ENCODE measurements around the gene EBF4.
"Not testable (repeated sequence)": the region's sequence is repeated elsewhere in the genome, so short reads cannot be mapped to it uniquely, and the experiment has no call there.

EBF4 gene

DNA sequence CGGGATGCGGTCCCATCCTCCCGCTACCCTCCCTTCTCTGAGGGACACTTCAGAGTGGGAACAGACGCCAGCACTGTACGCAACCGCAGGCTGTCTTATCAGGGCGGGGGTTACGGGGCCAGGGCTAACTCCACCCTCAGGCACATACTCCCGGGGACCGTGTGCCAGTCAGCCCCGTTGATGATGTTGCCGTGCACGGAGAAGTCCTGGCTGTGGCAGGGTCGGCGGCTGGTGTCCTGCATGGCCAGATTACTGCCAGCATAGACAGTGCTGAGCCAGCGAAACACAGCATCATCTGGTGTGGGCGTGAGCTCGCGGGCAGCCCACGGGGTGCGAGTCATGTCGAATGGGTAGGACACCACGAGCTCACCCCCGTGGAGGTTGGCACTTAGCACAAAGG, 102.9 kb downstream of the EBF4 start:
- DNase-seq (ENCODE audit: low read depth in 2 of 2), result no peak

DNA sequence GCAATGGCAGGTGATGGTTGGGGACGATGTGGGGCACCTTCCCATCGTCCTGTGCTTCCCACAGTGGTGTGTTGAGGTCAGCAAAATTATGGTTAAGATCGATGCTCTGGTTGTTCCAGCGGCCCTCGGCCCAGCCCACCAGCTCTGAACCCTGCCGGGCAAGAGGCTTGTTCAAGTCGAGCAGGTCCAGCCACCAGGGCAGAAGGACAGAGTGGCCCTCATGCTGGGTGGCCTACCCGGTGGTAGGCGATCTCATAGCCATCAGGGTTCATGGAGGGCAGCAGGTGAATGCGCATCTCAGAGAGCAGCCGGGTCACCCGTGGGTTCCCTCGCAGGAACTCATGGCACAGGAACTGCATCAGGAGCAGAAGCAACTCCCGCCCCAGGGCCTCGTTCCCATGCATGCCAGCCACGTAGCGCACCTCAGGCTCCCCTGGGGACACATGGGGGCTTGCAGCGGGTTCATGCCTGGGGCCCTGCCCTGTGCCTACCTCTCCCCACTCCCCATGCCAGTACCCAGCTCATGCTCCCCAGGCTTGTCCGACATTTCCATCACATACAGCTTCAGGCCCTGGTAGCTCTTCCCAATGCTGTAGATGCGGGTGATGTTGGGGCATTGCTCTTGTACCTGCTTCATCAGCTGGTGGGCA, 103.6 kb downstream of the EBF4 start:
- no peak for DNase-seq (ENCODE audit: low read depth in 2 of 2)

DNA sequence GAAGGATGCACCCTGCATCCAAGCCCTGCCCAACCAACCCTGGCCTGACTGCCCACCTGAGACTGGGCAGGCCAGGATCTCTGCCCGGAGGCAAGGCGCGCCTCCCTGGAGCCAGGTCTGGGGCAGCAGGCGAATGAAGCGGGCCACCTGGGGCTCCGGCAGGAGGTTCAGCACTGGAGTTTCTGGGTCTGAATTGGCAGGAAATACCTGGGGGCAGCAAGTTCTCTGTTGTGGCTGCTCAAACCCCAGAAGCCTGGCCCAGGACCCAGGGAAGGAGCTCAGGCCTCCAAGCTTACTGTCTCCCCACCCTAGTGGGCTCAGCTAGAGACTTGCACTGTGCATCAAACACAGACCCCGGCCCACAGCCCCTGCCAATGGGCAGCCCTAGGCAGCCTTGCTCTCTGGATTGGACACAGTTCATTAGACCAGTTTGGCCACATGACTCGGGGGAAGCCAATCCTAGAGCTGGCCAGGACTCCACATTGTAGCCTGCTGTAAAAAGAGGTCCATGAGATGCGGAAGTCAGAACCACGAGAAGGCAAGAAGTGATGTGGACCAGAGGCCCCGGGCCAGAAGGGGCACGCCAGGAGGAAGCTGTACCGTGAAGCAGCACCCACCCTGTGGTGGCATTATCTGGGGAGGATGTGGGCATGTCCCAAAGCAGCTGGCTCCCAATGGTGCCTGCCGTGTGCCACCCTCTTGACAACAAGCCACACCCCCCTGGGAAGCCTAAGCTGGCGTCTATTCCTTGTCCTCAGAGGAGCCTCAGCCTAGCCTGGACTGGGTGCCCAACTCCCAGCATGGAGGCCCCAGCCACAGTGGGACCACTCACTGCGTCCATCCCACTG, 104.8 kb downstream of the EBF4 start:
- no peak for DNase-seq (ENCODE audit: low read depth in 2 of 2)

DNA sequence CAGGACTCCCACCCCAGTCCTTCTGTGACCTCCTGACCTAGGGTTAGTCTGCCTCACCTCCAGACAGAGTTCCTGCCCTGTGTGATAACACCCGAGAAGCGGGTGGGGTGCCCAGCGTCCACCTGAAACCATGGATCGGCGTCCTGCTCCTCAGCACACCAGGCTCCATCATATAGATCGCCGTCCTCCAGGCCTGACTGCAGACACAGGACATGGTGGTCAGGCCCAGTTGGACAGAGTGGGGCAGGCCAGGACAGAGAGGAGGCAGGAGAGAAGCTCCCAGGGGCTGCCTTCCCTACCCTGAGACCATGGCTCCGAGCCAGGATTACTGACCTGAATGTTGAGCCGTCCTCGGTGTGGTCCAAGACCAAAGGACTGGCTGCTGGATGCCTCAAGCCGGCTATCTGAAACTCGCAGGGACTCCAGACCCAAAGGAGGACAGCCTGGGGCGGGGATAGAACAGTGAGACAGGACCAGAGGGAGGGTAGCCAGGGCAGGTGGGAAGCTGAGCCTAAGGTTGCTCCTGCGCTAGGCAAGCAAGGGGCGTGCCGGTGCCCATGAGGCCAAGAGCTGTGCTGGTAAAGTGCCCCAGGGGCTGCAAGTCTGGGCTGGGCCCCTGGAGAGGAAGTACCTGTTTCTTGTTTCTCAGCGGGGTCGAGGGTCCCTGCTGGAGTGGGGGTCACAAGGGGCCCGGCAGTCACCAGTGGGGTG, 105.7 kb downstream of the EBF4 start:
- DNase-seq (ENCODE audit: low read depth in 2 of 2), result no peak

DNA sequence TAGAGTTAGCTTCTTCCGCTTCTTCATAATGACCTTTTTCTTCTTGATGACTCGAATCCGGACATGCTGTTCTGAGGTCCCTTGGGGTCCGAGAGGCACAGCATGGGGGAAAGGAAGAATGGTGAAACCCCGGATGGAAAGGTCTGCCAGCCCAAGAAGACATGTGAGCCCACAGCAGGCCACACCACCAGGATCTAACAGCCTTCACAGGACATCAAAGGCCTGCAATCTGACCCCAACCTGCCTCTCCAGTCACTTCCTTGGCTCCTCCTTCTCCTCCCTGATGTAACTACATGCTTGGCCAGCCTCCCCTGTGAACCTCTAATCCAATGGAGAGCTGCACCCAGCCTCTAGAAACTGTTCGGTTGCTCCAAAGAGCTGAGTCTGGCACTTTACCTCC, 106.2 kb downstream of the EBF4 start:
- no peak for DNase-seq (ENCODE audit: low read depth in 2 of 2)

DNA sequence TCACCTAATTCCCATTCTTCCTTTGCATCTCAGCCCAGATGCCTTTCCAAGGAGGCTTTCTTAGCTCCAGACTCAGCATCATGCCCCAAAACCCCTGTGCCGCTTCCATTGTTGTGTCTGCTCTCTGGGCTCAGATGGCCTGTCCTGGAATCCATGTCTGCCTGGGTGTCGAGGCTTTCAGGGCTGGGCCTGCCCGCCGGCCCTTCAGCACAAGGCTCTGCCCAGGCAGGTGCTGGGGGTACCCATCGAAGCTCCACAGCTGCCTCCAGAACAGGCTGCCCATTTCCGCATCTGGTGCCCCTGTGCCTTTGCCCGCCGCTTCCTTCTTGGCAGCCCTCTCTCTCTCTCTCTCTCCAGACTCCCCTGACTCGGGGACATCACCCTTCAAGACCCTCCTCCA, 106.7 kb downstream of the EBF4 start:
- no peak for DNase-seq (ENCODE audit: low read depth in 2 of 2)

DNA sequence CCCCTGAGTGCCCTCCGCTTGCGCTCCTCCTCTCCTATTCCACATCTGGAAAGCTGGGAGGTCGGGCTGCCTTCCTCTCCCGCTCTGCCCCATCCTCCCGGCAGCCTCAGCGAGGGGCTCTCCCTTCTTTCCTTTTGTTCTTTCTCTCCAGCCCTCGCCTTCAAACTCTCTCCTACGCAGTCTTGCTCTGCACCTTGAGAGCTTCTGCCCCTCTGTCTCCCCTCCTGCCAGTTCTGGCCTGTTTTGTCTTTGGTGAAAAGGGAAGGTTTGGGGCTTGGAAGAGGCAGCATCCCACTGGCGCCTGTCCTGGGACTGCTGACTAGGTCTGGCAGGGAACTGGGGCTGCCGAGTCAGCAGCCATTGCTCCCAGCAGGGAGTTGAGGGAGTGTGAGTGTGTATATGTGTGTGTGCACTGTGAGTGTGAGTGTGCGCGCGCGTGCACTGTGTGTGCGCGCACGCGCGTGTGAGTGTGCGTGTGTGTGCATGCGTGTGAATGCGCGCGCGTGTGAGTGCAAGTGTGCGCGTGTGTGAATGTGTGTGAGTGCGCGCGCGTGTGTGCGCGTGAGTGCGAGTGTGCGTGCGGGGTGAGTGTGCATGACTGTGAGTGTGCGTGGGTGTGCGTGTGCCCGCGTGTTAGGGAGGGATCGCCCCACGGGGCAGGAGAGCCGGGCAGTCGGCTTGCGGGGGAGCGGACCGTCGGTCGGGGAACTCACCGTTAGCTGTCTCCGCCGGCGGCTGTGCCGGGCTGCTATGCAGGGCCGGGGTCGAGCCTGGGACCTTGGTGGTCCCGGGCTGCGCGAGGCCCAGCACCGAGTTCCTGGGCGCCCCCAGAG, 107.3 kb downstream of the EBF4 start:
- no peak for DNase-seq (ENCODE audit: low read depth in 2 of 2)

DNA sequence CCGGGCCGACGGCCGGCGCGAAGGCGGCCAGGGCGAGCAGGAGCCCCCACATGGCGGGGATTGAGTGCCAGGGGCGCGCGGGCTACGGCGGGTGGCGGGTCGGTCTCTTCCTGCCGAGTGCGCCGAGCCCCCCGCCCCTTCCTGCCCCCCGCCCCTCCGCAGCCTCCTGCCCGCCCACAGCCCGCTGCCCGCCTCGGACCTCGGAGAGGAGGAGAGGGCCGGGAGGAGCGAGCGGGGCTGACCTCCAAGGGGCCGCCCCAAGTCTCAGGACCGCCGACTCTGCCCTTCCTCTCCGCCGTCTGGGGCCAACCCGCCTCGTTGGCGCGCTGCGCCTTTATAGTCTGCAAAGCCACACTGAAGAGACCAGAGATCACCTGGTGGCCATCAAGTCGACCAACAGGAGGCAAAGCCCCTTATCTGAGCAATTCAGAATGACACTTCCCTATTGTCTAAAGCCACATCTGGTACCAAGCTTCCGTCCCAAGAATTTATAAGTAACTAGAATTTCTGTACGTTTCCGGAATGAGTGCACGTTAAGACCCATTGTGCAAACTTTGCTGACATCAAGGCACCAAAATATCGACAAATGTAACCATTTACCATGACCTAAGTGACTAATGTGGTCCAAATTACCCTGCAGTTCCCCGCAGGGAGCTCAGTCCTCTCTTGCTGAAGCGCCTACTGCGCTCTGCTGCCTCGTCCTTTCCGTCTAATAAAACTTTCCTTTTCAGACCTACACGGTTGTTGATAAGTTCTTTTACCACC, 108.1 kb downstream of the EBF4 start, which contains the start of gene CPXM1:
Gene CPXM1, minus strand, starts transcription at position 107 of the 765 bp plus-strand sequence. Its CDS starts 55 bp downstream, at position 52.
- DNase-seq (ENCODE audit: low read depth in 2 of 2), result no peak

DNA sequence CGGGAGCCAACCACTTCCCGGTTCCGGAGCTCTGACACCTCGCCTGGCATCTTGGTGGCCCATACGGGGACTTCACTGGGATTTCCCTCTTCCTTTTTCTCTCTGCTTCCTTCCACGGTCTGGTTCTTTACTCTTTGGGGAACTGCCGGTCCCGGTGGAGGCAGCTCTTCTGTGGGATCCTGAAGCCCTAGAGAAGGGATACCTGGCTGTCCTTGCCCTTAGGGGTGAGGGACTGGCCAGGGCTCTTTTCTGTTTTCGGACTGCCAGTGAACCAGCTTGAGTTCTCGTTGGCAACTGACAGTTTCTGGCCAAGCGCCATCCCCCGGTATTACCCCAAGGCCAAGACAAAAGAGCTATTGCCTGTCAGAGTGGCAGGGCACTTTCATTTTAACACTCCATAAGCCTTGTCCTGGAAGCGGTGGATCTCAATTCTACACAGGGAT, 108.7 kb downstream of the EBF4 start:
- no peak for DNase-seq (ENCODE audit: low read depth in 2 of 2)

DNA sequence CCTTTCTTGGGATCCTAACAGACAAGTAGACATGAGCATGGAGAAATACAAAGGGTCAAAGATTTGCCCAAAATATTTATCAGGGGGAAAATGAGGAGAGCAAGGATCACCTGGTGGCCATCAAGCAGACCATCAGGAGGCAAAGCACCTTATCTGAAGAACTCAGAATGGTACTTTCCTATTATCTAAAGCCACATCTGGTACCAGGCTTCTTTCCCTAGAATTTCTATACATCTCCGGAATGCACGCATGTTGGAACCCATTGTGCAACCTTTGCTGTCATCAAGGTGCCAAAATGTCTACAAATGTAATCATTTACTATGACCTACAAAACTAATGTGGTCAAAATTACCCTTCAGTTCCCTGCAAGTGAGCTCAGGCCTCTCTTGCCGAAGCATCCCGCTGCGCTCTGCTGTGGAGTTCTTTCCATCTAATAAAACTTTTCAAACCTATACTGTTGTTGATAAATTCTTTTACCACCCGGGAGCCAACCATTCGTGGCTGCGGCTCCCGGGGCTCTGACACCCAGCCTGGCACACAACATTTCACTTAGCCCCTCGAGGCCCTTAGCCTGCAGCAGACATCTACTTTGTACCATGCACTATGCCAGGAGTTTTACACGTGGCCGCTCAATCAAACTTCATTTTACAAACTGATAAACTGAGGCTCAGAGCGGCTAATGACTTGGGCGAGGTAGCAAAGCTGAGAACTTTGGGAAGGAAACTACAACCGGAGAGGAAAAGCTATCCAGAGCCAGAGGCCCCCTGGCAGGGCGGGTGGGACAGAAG, 111.7 kb downstream of the EBF4 start:
- no peak for DNase-seq (ENCODE audit: low read depth in 2 of 2)

DNA sequence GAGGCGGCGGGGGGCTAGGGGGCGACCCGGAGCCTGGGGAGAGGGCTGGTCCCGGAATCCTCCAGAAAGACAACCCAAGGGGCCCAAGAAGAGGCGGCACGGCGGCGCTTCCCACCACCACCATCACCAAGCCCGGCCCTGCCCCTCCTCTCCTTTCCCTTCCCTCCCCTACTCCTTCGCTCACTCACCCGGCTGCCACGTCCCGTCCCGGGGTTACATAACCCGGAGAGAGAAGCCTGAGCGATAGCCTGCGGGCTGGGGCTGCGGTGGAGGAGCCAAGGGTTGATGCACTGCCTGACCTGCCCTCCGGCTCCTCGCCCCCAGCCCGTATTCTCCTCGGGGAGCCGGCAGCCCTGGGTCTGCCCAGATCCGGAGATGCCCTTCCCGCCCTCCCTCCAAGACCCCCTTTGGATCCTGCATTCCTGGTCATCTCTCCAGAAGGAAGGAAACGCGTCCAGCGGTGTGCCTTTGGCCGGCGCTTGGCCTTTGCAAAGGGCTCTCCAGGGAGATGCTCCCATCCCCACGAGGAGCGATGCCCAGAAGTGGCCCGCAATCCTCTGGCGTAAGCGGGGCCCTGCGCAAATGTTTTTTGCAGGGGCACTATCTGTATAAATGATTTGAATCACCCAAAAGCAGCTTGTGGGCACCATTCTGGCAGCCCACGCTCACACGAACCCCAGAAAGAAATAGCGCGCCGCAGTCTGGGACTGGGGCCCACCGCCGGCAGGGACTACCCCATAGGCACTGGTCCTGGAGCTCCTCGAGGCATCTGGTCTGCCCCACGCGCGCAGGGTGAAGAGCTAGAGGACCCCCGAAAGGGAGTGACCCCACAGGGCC, 112.5 kb downstream of the EBF4 start:
- no peak for DNase-seq (ENCODE audit: low read depth in 2 of 2)

DNA sequence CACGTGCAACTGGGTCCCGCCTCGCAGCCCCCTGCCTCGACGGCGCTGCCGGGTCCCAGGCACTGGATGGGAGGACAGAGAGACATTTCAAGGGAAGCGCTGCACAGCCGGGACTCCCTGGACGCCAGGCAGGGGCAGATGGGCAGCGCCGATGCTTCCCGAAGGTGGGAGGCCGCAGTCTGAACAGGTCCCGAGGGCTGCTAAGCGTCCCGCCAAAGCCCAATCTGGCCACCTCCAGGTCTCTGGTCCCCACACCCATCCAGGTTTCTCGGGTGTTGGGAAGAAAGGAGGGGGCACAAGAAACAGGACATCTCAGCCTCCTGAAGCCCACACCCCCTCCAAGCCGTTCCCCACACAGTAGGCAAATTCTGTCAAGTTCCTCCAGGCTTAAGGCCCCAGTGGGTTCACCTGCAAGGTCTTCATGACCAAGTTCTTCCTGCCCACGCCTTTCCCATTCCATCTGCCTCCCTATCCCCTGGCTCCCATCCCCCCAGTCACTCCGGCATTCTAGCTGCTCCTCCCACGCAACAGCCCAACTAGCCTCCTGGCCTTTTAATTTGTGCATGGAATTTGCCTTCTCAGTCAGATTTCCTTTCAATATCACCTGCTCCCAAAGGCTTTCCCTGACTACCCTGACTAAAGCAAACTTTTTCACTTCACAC, 113.2 kb downstream of the EBF4 start:
- no peak for DNase-seq (ENCODE audit: low read depth in 2 of 2)

DNA sequence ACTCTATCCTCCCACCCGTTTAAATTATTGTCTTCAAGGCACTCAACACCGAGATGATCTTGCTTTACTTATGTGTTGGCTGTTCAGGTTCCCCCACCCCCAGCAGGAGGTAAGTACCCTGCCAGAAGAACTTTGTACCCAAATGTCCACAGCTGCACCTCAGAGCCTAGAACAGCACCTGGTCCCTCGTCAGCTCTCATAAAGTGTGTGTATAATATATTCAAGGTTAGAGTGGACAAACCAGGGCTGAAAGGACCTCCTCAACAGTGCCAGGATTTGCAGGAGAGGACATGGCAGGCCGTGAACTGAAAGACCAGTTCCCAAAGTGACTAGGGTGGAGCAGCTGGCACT, 113.7 kb downstream of the EBF4 start:
- no peak for DNase-seq (ENCODE audit: low read depth in 2 of 2)

DNA sequence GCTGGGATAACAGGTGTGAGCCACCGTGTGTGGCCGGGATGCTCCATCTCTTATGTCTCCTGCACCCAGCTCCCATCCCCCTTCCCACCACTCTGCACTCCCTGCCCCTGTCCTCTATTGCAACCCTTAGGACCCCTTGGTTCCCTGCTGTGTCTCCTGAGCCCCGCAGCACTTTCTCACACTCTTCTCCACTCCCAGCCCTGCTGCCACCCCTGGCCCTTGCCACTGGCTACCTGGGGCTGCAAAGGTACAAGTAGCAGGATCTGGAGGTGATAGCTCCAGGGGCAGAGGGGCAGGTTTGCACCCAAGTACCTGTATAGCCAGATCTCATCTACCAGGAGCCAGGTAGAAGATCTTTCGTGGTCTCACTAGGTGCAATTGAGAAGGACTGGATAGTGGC, 114.4 kb downstream of the EBF4 start:
- no peak for DNase-seq (ENCODE audit: low read depth in 2 of 2)

DNA sequence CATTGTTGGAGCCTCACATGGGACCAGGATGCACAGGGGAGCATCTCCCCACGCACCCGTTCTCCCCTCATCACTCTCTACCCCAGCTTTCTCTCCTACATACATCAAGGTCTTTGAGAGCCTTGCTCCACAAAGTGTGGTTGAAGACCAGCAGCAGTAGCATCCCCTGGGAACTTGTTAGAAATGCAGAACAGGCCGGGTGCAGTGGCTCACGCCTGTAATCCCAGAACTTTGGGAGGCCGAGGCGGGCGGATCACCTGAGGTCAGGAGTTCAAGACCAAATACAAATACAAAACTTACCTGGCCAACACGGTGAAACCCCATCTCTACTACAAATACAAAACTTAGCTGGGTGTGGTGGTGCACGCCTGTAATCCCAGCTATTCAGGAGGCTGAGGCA, 115.3 kb downstream of the EBF4 start:
- not testable (repeated sequence) for DNase-seq (ENCODE audit: low read depth in 2 of 2)

DNA sequence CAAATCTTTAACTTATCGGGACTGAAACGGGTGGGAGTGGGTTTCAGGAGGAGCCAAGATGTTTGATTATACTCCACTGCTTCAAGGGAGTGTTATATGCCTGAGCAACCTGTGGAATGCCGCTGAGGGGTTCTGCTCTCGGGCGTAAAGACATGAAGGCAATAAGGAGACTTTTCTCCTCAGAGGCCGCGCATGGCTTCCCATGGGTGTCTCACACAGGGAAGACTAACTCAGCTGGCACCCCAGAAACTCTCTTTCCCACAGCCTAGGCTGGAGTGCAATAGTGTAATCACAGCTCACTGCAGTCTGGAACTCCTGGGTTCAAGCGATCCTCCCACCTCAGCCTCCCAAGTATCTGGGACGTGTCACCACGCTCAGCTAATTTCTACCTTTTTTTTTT, 117.1 kb downstream of the EBF4 start:
- no peak for DNase-seq (ENCODE audit: low read depth in 2 of 2)
